Measurements from ENCODE around the gene LRRC8C. TPM values are rescaled to one million over a fixed set of nuclear protein-coding genes. Genes with fewer than 3 reads are reported as not detected.

The LRRC8C gene
- total and polyA plus RNA-seq, 2 of the 8 experiments (the other 6 are each of a cell fraction or from before 2014, with no cell fraction given): 1.1 to 2.1 TPM

- Histone ChIP-seq H3K4ac (replicated peaks; ENCODE audit: insufficient read length, low read depth, low read length) (no peak overlapping the region), H2AK5ac (ENCODE audit: low read depth, low read length) (no peak overlapping the region), H2BK12ac (ENCODE audit: low read depth, low read length) (no peak overlapping the region), H3K23ac (ENCODE audit: insufficient read length) (no peak overlapping the region), H3K36me3 (ENCODE audit: control insufficient read depth in 2 of 4, insufficient read depth in 4 of 4, low read length in 3 of 4) (no peaks in the 10 kb centered on the region), H3K4me3 (ENCODE audit: extremely low read depth in 1 of 4, insufficient read depth in 2 of 4, low read depth in 3 of 4, low read length in 4 of 4) (no peak overlapping the region), H4K5ac (ENCODE audit: insufficient read length, low read depth, low read length) (no peak overlapping the region), H3K18ac (ENCODE audit: extremely low read depth, low read length) (no peak overlapping the region), H4K20me1 (replicated peaks in 1 of 2; ENCODE audit: control insufficient read depth in 1 of 2, insufficient read depth in 2 of 2, low read length in 2 of 2) (no peaks in the 10 kb centered on the region), H3K4me1 (replicated peaks in 1 of 4; ENCODE audit: control insufficient read depth in 3 of 4, insufficient read depth in 4 of 4, low read length in 3 of 4) (no peaks in the 10 kb centered on the region), H4K91ac (replicated peaks; ENCODE audit: insufficient read length, low read length) (no peak overlapping the region), H2BK5ac (ENCODE audit: low read depth, low read length) (no peak overlapping the region), H2AFZ (ENCODE audit: low read length) (no peak overlapping the region), H3K27me3 (replicated peaks in 1 of 4; ENCODE audit: control insufficient read depth in 3 of 4, extremely low read depth in 1 of 4, insufficient read depth in 3 of 4, low read length in 3 of 4) (no peaks in the 10 kb centered on the region), H3K9me3 (ENCODE audit: insufficient read depth in 2 of 2, low read depth in 1 of 2, low read length in 1 of 2) (no peaks in the 10 kb centered on the region), H3K27ac (ENCODE audit: low read depth, low read length) (no peak overlapping the region), H4K8ac (ENCODE audit: extremely low read depth, insufficient read depth, low read length) (no peak overlapping the region), H3K56ac (replicated peaks; ENCODE audit: insufficient read length, low read depth, low read length) (no peak overlapping the region), H3K14ac (ENCODE audit: insufficient read length) (no peak overlapping the region), H3K4me2 (ENCODE audit: insufficient read depth in 1 of 2, low read depth in 2 of 2, low read length in 2 of 2) (no peak overlapping the region), H3K23me2 (ENCODE audit: low read depth, low read length) (no peaks in the 10 kb centered on the region), H2BK15ac (ENCODE audit: low read length) (no peak overlapping the region), H3K79me2 (ENCODE audit: control insufficient read depth in 1 of 2, insufficient read depth in 2 of 2, low read length in 2 of 2) (no peaks in the 10 kb centered on the region), H3K79me1 (ENCODE audit: low read depth, low read length) (no peaks in the 10 kb centered on the region), H3K9ac (replicated peaks in 1 of 4; ENCODE audit: extremely low read depth in 1 of 4, low read depth in 3 of 4, low read length in 3 of 4) (no peak overlapping the region), H2BK120ac (replicated peaks; ENCODE audit: low read depth, low read length) (no peak overlapping the region), H2BK20ac (ENCODE audit: low read length) (no peak overlapping the region)
- DNase-seq (ENCODE audit: low read depth in 1 of 2, low spot score in 2 of 2) (no peak), FAIRE-seq (no peak)
- WGBS, 2 experiments (ENCODE audit: extremely low coverage in 1 of 2, insufficient coverage in 1 of 2, insufficient read length in 1 of 2, insufficient replicate concordance in 2 of 2, low coverage in 1 of 2, low lambda C conversion rate in 2 of 2, missing lambda C conversion rate in 1 of 2): 92% methylated on average over 3 of the region's 3 CpGs; no CpG with 5 or more reads in 1 of the 2 experiments
- ChIA-PET CTCF (ENCODE audit: partially characterized antibody) (no interaction called here), POLR2A (ENCODE audit: partially characterized antibody) (no interaction called here)
- TF ChIP-seq EZH2 (IDR thresholded peaks at IDR 0.05; ENCODE audit: low read depth, low read length, severe bottlenecking): no peak
- no peak for TF ChIP-seq RFX5 (IDR thresholded peaks at IDR 0.05; ENCODE audit: borderline replicate concordance, low read depth, low read length)
- no peak for TF ChIP-seq CBX5 (IDR thresholded peaks at IDR 0.05; ENCODE audit: low read depth, low read length)
- TF ChIP-seq MAX (IDR thresholded peaks at IDR 0.05): no peak
- TF ChIP-seq KDM4A (IDR thresholded peaks at IDR 0.05; ENCODE audit: low read depth, low read length, severe bottlenecking): no peak
- TF ChIP-seq CTBP2 (IDR thresholded peaks at IDR 0.05; ENCODE audit: borderline replicate concordance, insufficient read depth, insufficient read length, low read length): no peak
- TF ChIP-seq ZNF274 (IDR thresholded peaks at IDR 0.05; ENCODE audit: borderline replicate concordance, extremely low read depth, low read length): no peak
- no peak for TF ChIP-seq JUN (IDR thresholded peaks at IDR 0.05; ENCODE audit: low read depth, low read length)
- no peak for TF ChIP-seq EP300 (IDR thresholded peaks at IDR 0.05; ENCODE audit: borderline replicate concordance in 1 of 2, low read depth in 2 of 2, low read length in 2 of 2)
- no peak for TF ChIP-seq POU5F1 (IDR thresholded peaks at IDR 0.05; ENCODE audit: low read depth, low read length)
- no peak for TF ChIP-seq SRF (IDR thresholded peaks at IDR 0.05; ENCODE audit: low read depth, low read length)
- TF ChIP-seq NANOG (IDR thresholded peaks at IDR 0.05; ENCODE audit: insufficient read depth, low read depth, low read length, poor library complexity, severe bottlenecking): no peak
- no peak for TF ChIP-seq E2F6 (IDR thresholded peaks at IDR 0.05)
Observed at GRCh38 chr1:89734442-89734841, 101.5 kb downstream of the LRRC8C start.

All from H1 (cell line).